Adrenal gland (tissue), 12 donors: Measurements from ENCODE around the gene GYG1. TPM values are rescaled to one million over a fixed set of nuclear protein-coding genes. Genes with fewer than 3 reads are reported as not detected.
A peak's percentile ranks its signal among the peaks of the same experiment; 100 is the strongest.

Source experiments
- DNase-seq, 7 donors: peaks; one replicate each; pipeline ENCODE4 v3.0.0-alpha.2; 2019 to 2020
- H3K27ac ChIP-seq, 5 donors: fragments of 200-600 bp; sonication (generic) in 4 of 5; 1 replicate in 3 of 5; 2 replicates in 2 of 5; pipeline versions ENCODE4 v1.5.1 to v1.8.0; 2016 to 2020; ENCODE audit warnings: mild to moderate bottlenecking in 1 of 5
- H3K27me3 ChIP-seq: fragments of 200-600 bp; 2 replicates; pipeline ENCODE4 v1.8.0; 2021
- H3K36me3 ChIP-seq, 2 donors: fragments of 200-600 bp; replicated peaks in 1 of 2; 1 replicate in 1 of 2; 2 replicates in 1 of 2; pipeline versions ENCODE4 v1.5.1 to v1.8.0; 2018 to 2022
- H3K4me1 ChIP-seq, 2 donors: fragments of 200-600 bp; replicated peaks in 1 of 2; 1 replicate in 1 of 2; 2 replicates in 1 of 2; pipeline versions ENCODE4 v1.5.1 to v1.8.0; 2018 to 2021
- H3K4me3 ChIP-seq, 4 donors: fragments of 200-600 bp; sonication (generic) in 3 of 4; one replicate each; pipeline ENCODE4 v1.5.1; 2016 to 2018
- H3K9me3 ChIP-seq, 3 donors: fragments of 200-600 bp; sonication (generic) in 1 of 3; replicated peaks in 1 of 3; 1 replicate in 2 of 3; 2 replicates in 1 of 3; pipeline versions ENCODE4 v1.5.1 to v1.8.0; 2016 to 2021
- CTCF ChIP-seq, 6 experiments: fragments of 450-650 bp in 4 of 6; fragments of 200-600 bp in 2 of 6; sonication (generic) in 1 of 6; IDR thresholded peaks; 1 replicate in 5 of 6; 2 replicates in 1 of 6; pipeline versions ENCODE4 v1.5.1 to v1.8.0; 2016 to 2021; ENCODE audit warnings: antibody characterized with exemption in 6 of 6, mild to moderate bottlenecking in 2 of 6, moderate library complexity in 1 of 6
- POLR2A ChIP-seq, 2 donors: fragments of 450-650 bp; IDR thresholded peaks; one replicate each; pipeline ENCODE4 v1.6.1; 2017; ENCODE audit warnings: antibody characterized with exemption in 2 of 2, mild to moderate bottlenecking in 2 of 2, moderate library complexity in 1 of 2
- WGBS, 4 donors: extraction: QIAGEN DNeasy Blood & Tissue Kit in 2 of 4; methylation state at CpG; one replicate each; pipeline versions ENCODE4 v1.1.5 to v1.1.7; 2013 to 2017; 5-methylcytosine and 5-hydroxymethylcytosine counted together
- intact Hi-C, 2 donors: fragments of 100-400 bp; cut with DNase I; formaldehyde crosslinking; loops; one replicate each; pipeline versions ENCODE4 v1.14.1 to v1.15.0; 2022 to 2023
- polyA plus RNA-seq, 3 donors: library from polyadenylated mRNA; stranded (reverse); fragments of 200-250 nt in 2 of 3; fragments of 350-450 nt in 1 of 3; fragmentation: Illumina TruSeq in 1 of 3; extraction: RNeasy Lipid Tissue Mini Kit (QIAGEN cat#74804) in 1 of 3; gene quantifications; one replicate each; pipeline ENCODE4 v1.2.3, GENCODE V29; 2013 to 2014
- total RNA-seq, 9 donors: library from RNA; depleted of rRNA in 4 of 9; stranded (reverse); fragments of >200 nt in 4 of 9; fragments of 120-200 nt in 1 of 9; fragmentation: NEBNext Ultra II Directional in 1 of 9; extraction: Animal tissue kit (Norgen Biotek cat#: 25700) in 1 of 9; gene quantifications; one replicate each; pipeline versions ENCODE4 v1.1.0 to v1.2.4, GENCODE V29; 2013 to 2023
- donor health status: healthy with polysubstance abuse.
- donor health status: Bipolar disorder and iron deficiency.
- donor health status: DM: yes; HTN: yes; CAD: no.
- donor health status: DM: no; HTN: no; CAD: no.
- donor health status: DM: no; HTN: no; CAD: no.
- donor health status: DM: yes; HTN: yes; CAD: no.

Gene GYG1
- total and polyA plus RNA-seq, 12 donors: 17.2 to 53.6 (median 35.4) TPM

- intact Hi-C loops: loop anchor here (5.0 to 10.0 kb wide), 3 partner anchors 87 to 634 kb away; no protein-coding TSS in a partner anchor
- no peak for DNase-seq
- no peak for TF ChIP-seq CTCF (IDR thresholded peaks at IDR 0.05)
- Histone ChIP-seq H3K36me3 (no peaks in the 10 kb centered on the region), H3K27me3 (no peaks in the 10 kb centered on the region), H3K4me3 (no peak overlapping the region), H3K4me1 (peaks cover 6 to 9% of the 10 kb centered on the region in 2 donors), H3K27ac (no peak overlapping the region), H3K9me3 (no peaks in the 10 kb centered on the region)
- 80 to 85% (median 83%) methylated on average over 8 of the region's 8 CpGs for WGBS, 4 donors
These were observed 42.3 kb upstream of the GYG1 start for GRCh38 chr3:148948913-148949657.

- H3K4me3 ChIP-seq: no peak overlapping the region
- H3K4me1 ChIP-seq: peaks cover 6 to 9% of the 10 kb centered on the region in 2 donors
- H3K27me3 ChIP-seq: no peaks in the 10 kb centered on the region
- H3K9me3 ChIP-seq: no peaks in the 10 kb centered on the region
- no peak overlapping the region for H3K27ac ChIP-seq
- TF ChIP-seq CTCF (IDR thresholded peaks at IDR 0.05) (no peak), POLR2A (IDR thresholded peaks at IDR 0.05) (no peak)
- intact Hi-C loops: loop anchor here (10.0 kb wide), 2 partner anchors 164 to 324 kb away; no protein-coding TSS in a partner anchor
- WGBS, 4 donors: 79 to 91% (median 84%) methylated on average over 1 of the region's 1 CpG
- DNase-seq: no peak
- H3K36me3 ChIP-seq: no peaks in the 10 kb centered on the region
These were observed 40.5 kb upstream of the GYG1 start for GRCh38 chr3:148950806-148951205.

DNA sequence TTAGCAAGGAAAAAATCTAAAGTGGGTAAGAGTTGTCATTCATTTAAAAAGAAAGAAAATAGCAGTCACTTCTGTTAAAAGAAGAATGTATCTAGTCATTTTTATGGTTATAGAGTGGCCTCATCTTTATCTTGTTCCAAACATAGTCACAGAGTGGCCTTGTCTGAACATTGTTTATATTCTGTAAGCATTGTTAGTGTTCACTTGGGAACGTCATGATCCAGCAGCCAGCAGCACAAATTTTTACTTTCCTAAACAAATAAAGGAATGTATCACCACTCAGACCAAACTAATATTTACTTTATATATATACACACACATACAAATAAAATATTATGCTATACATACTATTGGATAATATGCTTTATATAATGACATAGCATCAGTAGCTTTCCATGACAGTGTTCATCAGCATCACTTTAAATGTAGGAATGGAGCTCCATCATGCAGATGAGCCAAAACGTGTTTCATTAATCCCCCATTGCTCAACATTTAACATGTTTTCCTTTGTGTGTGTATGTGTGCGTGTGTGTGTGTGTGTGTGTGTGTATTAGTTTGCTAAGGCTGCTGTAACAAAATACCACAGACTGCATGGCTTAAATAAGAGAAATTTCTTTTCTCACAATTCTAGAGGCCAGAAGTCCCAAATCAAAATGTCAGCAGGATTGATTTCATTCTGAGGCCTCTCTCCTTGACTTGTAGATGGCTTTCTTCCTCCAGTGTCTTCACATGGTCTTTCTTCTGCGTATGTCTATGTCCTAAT, 39.6 kb upstream of the GYG1 start:
- peak overlapping the region in 1 of 5 donors; percentile 7 for H3K27ac ChIP-seq
- no peaks in the 10 kb centered on the region for H3K27me3 ChIP-seq
- 60 to 71% (median 64%) methylated on average over 4 of the region's 4 CpGs for WGBS, 4 donors
- H3K9me3 ChIP-seq: no peaks in the 10 kb centered on the region
- H3K4me1 ChIP-seq: peaks cover 6 to 9% of the 10 kb centered on the region in 2 donors
- no peaks in the 10 kb centered on the region for H3K36me3 ChIP-seq
- H3K4me3 ChIP-seq: no peak overlapping the region
- TF ChIP-seq POLR2A (IDR thresholded peaks at IDR 0.05) (no peak), CTCF (IDR thresholded peaks at IDR 0.05) (no peak)
- intact Hi-C loops: loop anchor here (10.0 kb wide), 2 partner anchors 163 to 323 kb away; no protein-coding TSS in a partner anchor
- no peak for DNase-seq

GRCh38 chr3:148953094-148953493, 38.2 kb upstream of the GYG1 start:
- no peaks in the 10 kb centered on the region for H3K9me3 ChIP-seq
- no peak overlapping the region for H3K27ac ChIP-seq
- intact Hi-C loops: loop anchor here (10.0 kb wide), 2 partner anchors 162 to 322 kb away; no protein-coding TSS in a partner anchor
- no peaks in the 10 kb centered on the region for H3K27me3 ChIP-seq
- DNase-seq: no peak
- no peak overlapping the region for H3K4me3 ChIP-seq
- no peak for TF ChIP-seq CTCF (IDR thresholded peaks at IDR 0.05)
- no peak for TF ChIP-seq POLR2A (IDR thresholded peaks at IDR 0.05)
- H3K36me3 ChIP-seq: no peaks in the 10 kb centered on the region
- peaks cover 6 to 9% of the 10 kb centered on the region in 2 donors for H3K4me1 ChIP-seq
